ENCODE results near the gene FHOD3.

FHOD3 gene

GRCh38 chr18:36427831-36428230 lies 130.3 kb downstream of the FHOD3 start:
- no peak overlapping the region for H3K4me2 ChIP-seq (ENCODE audit: low read depth, low read length)
- no peaks in the 10 kb centered on the region for H3F3A ChIP-seq (ENCODE audit: insufficient read depth, low read length)
- no peaks in the 10 kb centered on the region for H3K9me2 ChIP-seq (replicated peaks; ENCODE audit: insufficient read depth, low read length)
- TF ChIP-seq EZH2phosphoT487 (IDR thresholded peaks at IDR 0.05; ENCODE audit: low read length) (no peak), CTCF (IDR thresholded peaks at IDR 0.05; ENCODE audit: low read length) (no peak), EZH2 (optimal IDR thresholded peaks at IDR 0.05; ENCODE audit: low read depth, low read length) (no peak)
- H3K27ac ChIP-seq (ENCODE audit: low read length): no peak overlapping the region
- H3K9me3 ChIP-seq (replicated peaks; ENCODE audit: insufficient read depth, low read length): no peaks in the 10 kb centered on the region
- H3K9ac ChIP-seq (ENCODE audit: low read length): no peak overlapping the region
- H3K27me3 ChIP-seq (replicated peaks; ENCODE audit: insufficient read depth, low read length): no peaks in the 10 kb centered on the region
- no peak for DNase-seq
- H3K79me2 ChIP-seq (ENCODE audit: low read length): no peaks in the 10 kb centered on the region
- H4K20me1 ChIP-seq (ENCODE audit: insufficient read depth, low read length): no peaks in the 10 kb centered on the region
- H3K4me1 ChIP-seq (ENCODE audit: low read length): no peaks in the 10 kb centered on the region
- H2AFZ ChIP-seq (ENCODE audit: low read length): no peak overlapping the region
- H3K36me3 ChIP-seq (replicated peaks; ENCODE audit: insufficient read depth, low read length): no peaks in the 10 kb centered on the region
- H3K4me3 ChIP-seq (ENCODE audit: low read length): no peak overlapping the region

- no peak overlapping the region for H3K4me2 ChIP-seq (ENCODE audit: low read depth, low read length)
- no peaks in the 10 kb centered on the region for H3K9me3 ChIP-seq (replicated peaks; ENCODE audit: insufficient read depth, low read length)
- TF ChIP-seq EZH2 (optimal IDR thresholded peaks at IDR 0.05; ENCODE audit: low read depth, low read length) (no peak), CTCF (IDR thresholded peaks at IDR 0.05; ENCODE audit: low read length) (no peak), EZH2phosphoT487 (IDR thresholded peaks at IDR 0.05; ENCODE audit: low read length) (no peak)
- no peaks in the 10 kb centered on the region for H3K36me3 ChIP-seq (replicated peaks; ENCODE audit: insufficient read depth, low read length)
- no peak overlapping the region for H3K9ac ChIP-seq (ENCODE audit: low read length)
- H3K4me3 ChIP-seq (ENCODE audit: low read length): no peak overlapping the region
- no peaks in the 10 kb centered on the region for H3K27me3 ChIP-seq (replicated peaks; ENCODE audit: insufficient read depth, low read length)
- H3K27ac ChIP-seq (ENCODE audit: low read length): no peak overlapping the region
- no peaks in the 10 kb centered on the region for H3K4me1 ChIP-seq (ENCODE audit: low read length)
- no peaks in the 10 kb centered on the region for H3K9me2 ChIP-seq (replicated peaks; ENCODE audit: insufficient read depth, low read length)
- no peaks in the 10 kb centered on the region for H3F3A ChIP-seq (ENCODE audit: insufficient read depth, low read length)
- H4K20me1 ChIP-seq (ENCODE audit: insufficient read depth, low read length): no peaks in the 10 kb centered on the region
- no peak overlapping the region for H2AFZ ChIP-seq (ENCODE audit: low read length)
- H3K79me2 ChIP-seq (ENCODE audit: low read length): no peaks in the 10 kb centered on the region
- DNase-seq: no peak
Observed at GRCh38 chr18:36428431-36429029, 131.0 kb downstream of the FHOD3 start.

- Histone ChIP-seq H3K79me2 (ENCODE audit: low read length) (no peaks in the 10 kb centered on the region), H3K9me2 (replicated peaks; ENCODE audit: insufficient read depth, low read length) (no peaks in the 10 kb centered on the region), H3K27me3 (replicated peaks; ENCODE audit: insufficient read depth, low read length) (no peaks in the 10 kb centered on the region), H3K4me1 (ENCODE audit: low read length) (no peaks in the 10 kb centered on the region), H3K4me2 (ENCODE audit: low read depth, low read length) (no peak overlapping the region), H3K9ac (ENCODE audit: low read length) (no peak overlapping the region), H3K27ac (ENCODE audit: low read length) (no peak overlapping the region), H3K9me3 (replicated peaks; ENCODE audit: insufficient read depth, low read length) (no peaks in the 10 kb centered on the region), H4K20me1 (ENCODE audit: insufficient read depth, low read length) (no peaks in the 10 kb centered on the region), H3K36me3 (replicated peaks; ENCODE audit: insufficient read depth, low read length) (no peaks in the 10 kb centered on the region), H2AFZ (ENCODE audit: low read length) (no peak overlapping the region), H3F3A (ENCODE audit: insufficient read depth, low read length) (no peaks in the 10 kb centered on the region), H3K4me3 (ENCODE audit: low read length) (no peak overlapping the region)
- no peak for DNase-seq
- TF ChIP-seq CTCF (IDR thresholded peaks at IDR 0.05; ENCODE audit: low read length): no peak
- no peak for TF ChIP-seq EZH2 (optimal IDR thresholded peaks at IDR 0.05; ENCODE audit: low read depth, low read length)
Observed at GRCh38 chr18:36432880-36433555, 135.5 kb downstream of the FHOD3 start.

All from MM.1S (cell line).